ENCODE results near the gene PRDM2.

Gene PRDM2

GRCh38 chr1:13794231-13795187 lies 94.5 kb downstream of the PRDM2 start:
- no peak for DNase-seq

GRCh38 chr1:13797397-13797796 lies 97.4 kb downstream of the PRDM2 start:
- DNase-seq = peak; percentile 63

GRCh38 chr1:13798120-13798519 lies 98.1 kb downstream of the PRDM2 start:
- DNase-seq = no peak

GRCh38 chr1:13799502-13800283 lies 99.7 kb downstream of the PRDM2 start:
- no peak for DNase-seq

GRCh38 chr1:13801232-13801631 lies 101.2 kb downstream of the PRDM2 start:
- no peak for DNase-seq

GRCh38 chr1:13801655-13802486 lies 101.9 kb downstream of the PRDM2 start:
- DNase-seq = no peak

- no peak for DNase-seq
These were observed 103.0 kb downstream of the PRDM2 start for GRCh38 chr1:13802782-13803545.

- DNase-seq = no peak
These were observed 103.7 kb downstream of the PRDM2 start for GRCh38 chr1:13803546-13804239.

GRCh38 chr1:13804240-13804633 lies 104.2 kb downstream of the PRDM2 start:
- DNase-seq = no peak

GRCh38 chr1:13805431-13805830 lies 105.4 kb downstream of the PRDM2 start:
- DNase-seq = no peak

GRCh38 chr1:13806108-13806507 lies 106.1 kb downstream of the PRDM2 start:
- no peak for DNase-seq

GRCh38 chr1:13807209-13807608 lies 107.2 kb downstream of the PRDM2 start:
- no peak for DNase-seq

- no peak for DNase-seq
These were observed 108.7 kb downstream of the PRDM2 start for GRCh38 chr1:13808729-13809131.

GRCh38 chr1:13809461-13810159 lies 109.6 kb downstream of the PRDM2 start:
- no peak for DNase-seq

GRCh38 chr1:13812456-13813397 lies 112.7 kb downstream of the PRDM2 start:
- no peak for DNase-seq

- no peak for DNase-seq
These were observed 113.5 kb downstream of the PRDM2 start for GRCh38 chr1:13813398-13814012.

- no peak for DNase-seq
These were observed 114.1 kb downstream of the PRDM2 start for GRCh38 chr1:13814131-13814530.

- DNase-seq = no peak
These were observed 116.2 kb downstream of the PRDM2 start for GRCh38 chr1:13816016-13816760.

All from COR-L47 (cell line).